Left forelimb (tissue), 1 donor: ENCODE measurements around the gene C5orf15.

Experiments used
- DNase-seq: peaks from one replicate; pipeline ENCODE4 v3.0.0-alpha.2; 2018; ENCODE audit warnings: low spot score

Gene C5orf15

GRCh38 chr5:133968204-133968980 is at the start of gene C5orf15:
Gene C5orf15 (minus strand): TSS chr5:133968625. CDS start chr5:133968584, 41 bp downstream.
- DNase-seq, result peak; percentile 96

GRCh38 chr5:134008266-134008749 is 39.9 kb upstream of the C5orf15 start:
- no peak for DNase-seq

DNA sequence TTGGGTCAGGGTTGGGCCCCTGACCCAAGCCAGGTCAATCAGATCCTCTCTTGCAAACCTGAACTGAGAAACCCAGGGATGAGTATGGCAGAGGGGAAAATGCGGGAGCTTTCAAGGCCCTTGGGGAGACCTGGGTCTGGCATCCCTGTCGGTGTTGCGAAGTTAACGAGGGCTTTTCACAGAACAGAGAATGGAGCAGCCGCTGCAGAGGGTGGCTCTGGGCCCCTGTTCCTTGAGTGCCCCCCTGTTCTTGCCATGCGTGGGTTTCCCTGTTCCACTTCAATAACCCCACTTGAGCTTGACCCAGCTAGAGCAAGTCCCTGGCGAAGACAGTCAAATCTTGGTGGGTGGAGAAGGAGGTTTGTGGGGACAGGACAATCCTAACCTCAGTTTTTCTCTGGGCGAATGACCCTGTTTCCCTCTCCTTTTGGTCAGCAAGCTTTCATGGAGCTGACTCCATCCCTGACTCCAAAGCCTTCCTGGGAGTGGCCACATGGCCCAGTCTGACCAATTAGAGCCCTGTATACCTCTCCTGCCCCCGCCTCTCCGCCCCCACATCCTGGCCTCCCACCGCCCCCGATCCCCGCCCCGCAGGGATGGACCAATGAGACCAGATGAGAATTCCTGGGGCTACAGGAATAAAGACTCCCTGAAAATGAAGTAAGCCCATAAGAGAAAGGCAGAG is 39.3 kb upstream of the C5orf15 start:
- no peak for DNase-seq

DNA sequence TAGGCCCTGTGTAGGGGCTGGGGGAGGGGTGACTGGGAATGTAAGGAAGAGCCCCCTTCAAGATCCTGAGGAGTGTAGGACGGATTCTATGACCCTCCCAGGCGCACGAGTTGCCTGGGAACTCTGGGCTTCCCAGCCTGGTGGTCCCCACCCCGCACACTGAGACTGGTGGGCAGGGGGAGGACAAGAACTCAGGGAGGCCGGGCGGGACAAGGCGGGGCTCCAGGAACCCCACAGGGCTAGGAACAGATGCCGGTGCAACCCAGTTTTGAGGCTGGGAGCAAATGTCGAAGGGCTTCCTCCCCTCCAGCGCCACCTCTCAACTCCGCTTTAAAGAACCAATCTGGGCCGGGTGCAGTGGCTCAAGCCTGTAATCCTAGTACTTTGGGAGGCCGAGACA is 37.7 kb upstream of the C5orf15 start:
- no peak for DNase-seq

GRCh38 chr5:134005417-134006061 is 37.1 kb upstream of the C5orf15 start:
- DNase-seq, result no peak

GRCh38 chr5:134004626-134005416 is 36.4 kb upstream of the C5orf15 start, which contains the start of gene VDAC1:
Gene VDAC1 (minus strand): TSS chr5:134004975. CDS start chr5:133993012, 11,963 bp downstream.
- peak; percentile 91 for DNase-seq

- no peak for DNase-seq
Measured at GRCh38 chr5:134003817-134004625, 35.6 kb upstream of the C5orf15 start.

GRCh38 chr5:134003064-134003816 is 34.8 kb upstream of the C5orf15 start:
- no peak for DNase-seq

DNA sequence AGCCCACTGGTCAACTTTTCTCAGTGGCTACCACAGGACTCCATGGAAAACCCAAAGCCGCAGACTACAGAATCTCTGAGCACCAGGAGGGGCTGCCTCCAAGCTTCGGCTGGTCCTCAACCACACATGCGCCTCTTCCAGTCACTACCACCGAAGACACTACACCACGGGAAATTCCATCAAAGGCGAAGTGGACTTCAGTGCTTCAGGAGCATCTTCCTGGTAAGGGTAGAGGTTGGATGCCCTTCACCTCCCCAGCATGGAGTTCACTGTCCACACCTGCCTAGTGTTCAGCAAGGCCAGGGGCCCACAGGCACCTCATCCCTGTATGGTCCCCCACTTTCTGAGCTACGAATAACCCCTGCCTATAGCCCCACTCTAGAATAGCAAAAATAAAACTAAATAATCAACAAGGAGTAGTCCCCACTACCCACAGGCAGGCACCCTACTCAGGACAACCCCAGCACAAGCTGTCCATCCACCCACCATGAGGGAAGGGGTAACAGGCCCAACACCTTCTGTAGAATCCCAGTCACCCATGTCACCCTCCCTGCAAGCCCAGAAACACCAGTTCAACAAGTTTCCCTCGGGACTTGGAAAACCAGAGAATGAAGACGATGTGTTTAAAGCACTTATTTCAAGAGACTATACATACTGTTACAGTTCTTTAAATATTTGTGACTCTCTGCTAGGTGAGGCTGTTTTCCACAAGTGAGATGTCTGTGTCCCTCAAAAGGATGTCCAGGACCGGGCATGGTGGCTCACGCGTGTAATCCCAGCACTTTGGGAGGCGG is 33.7 kb upstream of the C5orf15 start:
- no peak for DNase-seq

DNA sequence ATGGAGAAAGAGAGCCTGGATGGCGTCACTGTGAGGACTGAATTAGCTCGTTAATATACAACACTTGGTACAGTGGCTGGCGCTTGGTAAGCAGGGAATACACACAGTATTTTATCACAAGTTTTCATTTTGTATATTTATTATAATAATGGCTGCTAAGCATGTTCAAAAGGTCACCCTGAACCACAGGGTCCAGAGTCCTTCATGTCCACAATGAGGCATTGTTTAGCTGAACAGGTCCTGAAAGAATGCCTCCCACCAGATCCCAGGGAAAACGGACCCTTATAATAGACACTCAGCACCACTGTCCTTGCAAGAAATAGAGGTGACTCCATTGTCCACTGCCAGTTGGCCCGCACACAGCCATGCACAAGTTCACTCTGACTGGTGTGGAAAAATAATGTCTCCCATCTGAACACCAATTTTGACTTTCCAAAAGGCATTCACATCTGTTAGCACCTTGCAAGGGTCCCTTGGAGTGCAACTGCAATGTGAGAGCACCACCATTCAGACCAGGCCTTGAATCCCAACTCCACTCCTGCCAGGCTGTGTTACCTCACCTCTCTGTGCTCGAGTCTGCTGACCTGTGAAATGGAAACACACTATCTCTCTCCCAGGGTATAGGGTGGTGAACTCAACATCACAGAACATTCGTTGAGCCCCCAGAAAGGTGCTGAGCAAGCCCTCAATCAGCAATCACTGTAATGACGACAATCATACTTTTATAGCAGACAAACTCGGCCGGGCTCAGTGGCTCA is 32.5 kb upstream of the C5orf15 start:
- no peak for DNase-seq

DNA sequence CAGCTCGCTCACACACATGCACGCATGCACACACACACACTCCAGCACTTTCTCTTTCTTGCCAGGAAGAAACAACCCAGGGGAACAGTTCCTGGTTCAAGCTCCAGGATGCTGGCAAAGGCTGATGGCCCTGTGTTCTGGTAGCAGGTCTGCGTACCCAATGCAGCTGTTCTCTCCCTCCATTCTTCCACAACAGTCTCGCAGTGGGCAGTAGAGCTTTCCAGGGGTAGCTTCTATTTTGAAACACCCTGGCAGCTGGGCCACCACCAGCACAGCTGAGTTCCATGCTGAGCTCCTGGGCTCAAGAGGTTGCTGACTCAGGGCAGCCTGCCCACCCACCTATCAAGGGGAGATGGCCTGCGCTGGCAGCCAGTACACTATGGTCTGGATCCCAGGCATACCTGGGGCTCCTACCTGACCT is 31.7 kb upstream of the C5orf15 start:
- DNase-seq, result no peak

DNA sequence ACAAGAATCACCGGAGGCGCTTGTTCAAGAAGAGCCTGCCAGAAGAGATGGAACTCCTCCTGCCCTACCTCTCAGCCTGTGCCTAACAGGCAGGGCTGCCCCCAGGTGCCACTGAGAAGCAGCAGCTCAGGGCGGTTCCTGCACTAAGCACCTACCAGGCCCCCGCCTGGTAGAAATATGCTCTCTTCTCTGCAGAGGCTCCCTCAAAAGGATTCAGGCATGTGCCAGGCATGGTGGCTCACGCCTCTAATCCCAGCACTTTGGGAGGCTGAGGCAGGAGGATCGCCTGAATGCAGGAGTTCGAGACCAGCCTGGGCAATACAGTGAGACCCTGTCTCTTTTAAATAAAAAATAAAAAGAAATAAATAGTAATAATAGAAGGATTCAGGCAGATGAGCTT is 30.4 kb upstream of the C5orf15 start:
- DNase-seq, result no peak

DNA sequence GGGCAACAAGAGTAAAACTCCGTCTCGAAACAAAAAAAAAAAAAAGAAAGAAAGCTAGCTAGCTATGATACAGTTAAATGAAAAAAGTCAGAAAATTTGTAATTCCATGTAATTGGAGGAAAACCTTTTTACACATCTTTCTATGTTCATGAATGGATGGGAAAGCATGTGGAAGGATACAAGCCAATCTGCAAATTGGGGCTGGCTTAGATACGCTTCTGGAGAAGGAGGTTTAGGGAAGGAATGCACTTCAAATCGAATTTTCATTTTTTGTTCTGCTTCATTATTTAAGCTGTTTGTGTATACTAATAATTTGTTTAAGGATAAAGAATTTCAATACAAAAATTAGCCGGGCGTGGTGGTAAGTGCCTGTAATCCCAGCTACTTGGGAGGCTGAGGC is 29.6 kb upstream of the C5orf15 start:
- no peak for DNase-seq

DNA sequence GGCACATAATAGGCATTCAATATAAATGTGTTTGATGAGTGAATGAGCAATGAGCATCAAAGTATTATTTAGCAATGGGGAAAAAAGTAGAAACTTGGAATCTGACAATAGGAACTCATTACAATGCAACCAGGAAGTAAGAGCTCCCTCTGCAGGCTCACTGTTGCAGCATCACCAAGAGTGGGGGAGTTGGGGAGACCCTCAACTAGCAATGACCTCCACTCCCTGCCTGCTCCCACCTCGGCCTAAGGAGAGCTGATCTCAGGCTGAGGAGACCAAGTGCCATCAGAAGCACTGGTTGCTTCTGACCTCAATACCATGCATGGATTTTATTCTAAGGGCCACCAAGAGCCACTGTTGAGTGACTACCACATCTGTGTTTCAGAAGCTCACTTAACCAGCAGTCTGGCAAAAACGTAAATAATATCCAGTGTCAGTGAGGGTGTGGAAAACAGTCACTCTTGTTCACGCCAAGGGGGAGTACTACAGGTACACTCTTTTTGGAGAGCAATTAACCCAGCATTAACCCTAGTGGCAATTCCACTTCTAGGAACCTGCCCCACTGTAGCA is 28.3 kb upstream of the C5orf15 start:
- DNase-seq, result no peak

DNA sequence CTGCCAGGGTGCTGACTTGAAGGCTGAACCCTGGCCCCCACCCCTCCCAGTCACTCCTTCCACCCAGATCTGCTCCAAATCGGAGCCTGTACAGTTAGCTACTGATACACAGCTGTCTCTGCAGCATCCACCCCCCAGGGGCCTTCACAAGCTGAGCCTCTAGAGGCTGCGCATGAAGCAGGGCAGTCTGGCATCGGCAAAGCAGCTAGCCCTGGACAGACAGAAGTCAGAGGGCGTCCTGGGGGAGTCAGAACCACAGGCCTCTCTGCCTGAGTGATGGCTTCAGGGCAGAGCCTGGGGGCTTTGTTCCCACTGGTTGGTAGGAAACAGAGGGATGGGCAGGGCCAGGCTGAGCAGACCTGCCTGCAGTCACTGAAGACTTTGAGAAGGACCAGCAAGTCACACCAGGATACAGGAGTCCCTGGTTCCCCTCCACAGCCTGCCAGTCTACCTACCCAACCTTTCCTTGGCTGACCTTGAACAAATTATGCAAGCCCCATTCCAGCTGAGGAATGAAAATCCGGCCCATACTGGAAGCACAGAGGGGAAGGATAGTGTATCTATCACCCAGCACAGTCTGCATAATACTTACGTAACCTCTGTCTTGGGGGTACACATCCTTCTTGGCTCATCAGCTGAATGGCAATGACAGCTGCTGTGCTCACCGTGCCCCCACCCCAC is 27.6 kb upstream of the C5orf15 start:
- DNase-seq, result no peak

DNA sequence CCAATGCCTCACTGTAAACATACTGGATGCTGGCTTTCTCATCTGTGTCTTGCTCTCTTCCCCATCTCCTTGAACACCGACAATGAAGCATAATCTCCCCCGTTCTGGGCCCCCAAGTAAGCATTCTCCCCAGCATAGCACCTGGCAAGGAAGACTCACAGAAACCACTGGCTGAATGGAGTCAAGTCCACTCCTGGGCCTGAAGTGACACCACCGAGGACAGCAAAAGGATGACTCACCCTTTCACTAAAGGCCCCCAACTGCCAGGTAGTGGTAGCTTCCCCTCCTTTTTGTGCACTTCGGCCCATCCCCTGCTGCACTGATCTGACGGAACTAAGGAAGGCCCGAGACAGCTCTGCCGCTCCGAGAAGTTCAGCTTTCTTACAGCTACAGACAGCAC is 26.9 kb upstream of the C5orf15 start:
- no peak for DNase-seq

GRCh38 chr5:133994990-133995333 is 26.5 kb upstream of the C5orf15 start:
- no peak for DNase-seq
